NCI-H524 (cell line): ENCODE measurements around the gene TMEM220.
"Not testable (repeated sequence)": the region's sequence is repeated elsewhere in the genome, so short reads cannot be mapped to it uniquely, and the experiment has no call there.

Experiments
- DNase-seq, 2 experiments: peaks; one replicate each; lab custom pipeline; 2025; lab: John Stamatoyannopoulos, UW

TMEM220 gene

DNA sequence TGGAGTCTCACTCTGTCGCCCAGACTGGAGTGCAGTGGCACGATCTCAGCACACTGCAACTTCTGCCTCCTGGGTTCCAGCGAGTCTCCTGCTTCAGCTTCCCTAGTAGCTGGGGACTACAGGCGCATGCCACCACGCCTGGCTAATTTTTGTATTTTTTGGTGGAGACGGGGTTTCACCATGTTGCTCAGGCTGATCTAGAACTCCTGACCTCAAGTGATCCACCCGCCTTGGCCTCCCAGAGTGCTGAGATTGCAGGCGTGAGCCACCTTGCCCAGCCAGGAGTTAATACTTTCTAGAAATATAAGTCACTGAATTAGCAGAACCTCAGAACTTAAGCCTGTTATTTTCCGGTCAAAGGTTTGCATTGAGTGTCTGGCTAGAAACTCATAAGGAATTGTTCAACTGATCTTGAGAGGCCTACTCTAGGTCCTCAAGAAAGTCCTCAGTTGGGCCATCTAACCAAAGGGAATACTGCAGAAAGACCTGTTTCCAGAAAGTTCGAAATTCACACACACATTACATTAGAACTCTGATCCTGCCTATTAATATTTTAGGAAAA lies 1.4 kb downstream of the TMEM220 start:
- DNase-seq, result no peak

DNA sequence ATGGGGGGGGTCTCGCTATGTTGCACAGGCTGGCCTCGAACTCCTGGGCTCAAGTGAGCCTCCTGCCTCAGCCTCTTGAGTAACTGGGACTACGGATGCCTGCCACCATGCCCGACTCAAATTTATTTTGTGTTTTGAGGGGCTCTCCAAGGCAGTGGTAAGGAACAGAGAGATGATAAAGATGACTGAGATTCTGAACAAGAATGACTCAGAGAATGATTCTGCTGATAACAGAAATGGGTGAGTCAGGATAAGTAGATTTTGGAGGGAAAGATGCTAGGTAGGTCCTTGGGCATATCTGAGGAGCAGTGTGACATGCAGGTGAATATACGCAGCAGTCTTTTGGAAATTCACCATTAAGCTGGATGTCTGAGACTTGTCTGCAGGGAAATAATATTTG lies 2.6 kb downstream of the TMEM220 start:
- no peak for DNase-seq

DNA sequence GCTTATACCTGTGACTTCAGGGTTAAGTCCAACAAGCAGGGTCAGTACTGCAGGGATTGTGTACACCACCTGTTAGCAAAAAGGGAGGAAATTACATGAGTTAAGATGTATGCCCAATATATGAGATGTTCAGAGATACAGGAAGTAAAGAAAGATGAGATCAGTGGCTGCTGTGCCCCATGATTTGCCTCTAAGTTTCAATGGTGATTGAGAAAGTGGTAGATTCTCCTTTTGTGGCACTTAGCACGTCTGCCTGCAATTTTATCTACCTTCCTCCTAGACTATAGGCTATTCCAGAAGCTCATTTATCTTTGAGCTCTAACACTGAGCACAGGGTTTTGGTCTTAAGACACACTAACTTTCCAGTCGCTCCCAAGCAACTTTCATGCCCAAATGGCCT lies 3.6 kb downstream of the TMEM220 start:
- DNase-seq, result no peak

DNA sequence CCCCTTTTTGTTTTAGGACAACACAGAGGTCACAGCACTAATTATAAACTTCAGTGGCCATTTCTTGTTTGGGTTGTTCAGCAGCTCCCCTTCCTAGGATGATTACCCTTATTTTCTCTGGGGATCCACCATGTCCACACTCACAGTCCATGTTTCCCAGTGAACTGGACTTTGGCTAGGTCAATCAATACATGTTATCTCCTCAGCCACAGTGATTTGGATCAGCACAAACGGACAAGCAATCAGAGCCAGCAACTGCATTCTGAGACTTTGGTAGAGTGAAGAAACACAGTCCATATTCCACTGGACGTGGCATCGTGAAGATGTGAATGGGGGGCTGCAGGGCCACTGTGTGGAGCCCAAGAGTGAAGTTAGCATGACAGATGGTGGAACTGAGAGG lies 4.6 kb downstream of the TMEM220 start:
- no peak for DNase-seq

DNA sequence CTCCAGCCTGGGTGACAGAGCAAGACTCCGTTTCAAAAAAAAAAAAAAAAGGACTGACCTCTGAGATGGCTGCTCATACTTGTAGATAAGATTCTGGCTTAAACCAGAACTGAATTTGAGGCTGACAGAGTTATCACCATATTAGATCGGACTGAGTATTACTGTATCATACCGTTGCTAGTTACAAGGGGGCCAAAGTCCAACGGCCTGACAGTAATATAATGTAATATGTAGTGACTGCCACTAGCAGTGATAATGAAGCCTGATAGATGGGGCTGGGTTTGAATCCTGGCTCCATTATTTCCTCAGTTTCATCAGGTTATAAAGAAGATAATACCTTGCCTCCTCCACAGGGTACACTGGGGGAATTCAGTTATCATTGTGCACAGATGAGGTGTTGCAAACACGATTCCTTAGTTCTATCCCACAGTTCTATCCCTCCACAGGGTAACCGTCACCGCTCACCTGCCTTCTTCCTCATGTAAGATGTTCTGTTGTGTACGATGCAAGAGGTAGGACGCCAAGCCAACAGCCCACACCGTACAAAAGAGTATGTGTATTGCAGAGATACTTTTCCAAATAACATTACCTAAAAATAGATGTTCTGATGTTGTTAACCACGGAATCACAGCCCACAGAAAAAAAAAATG lies 5.2 kb downstream of the TMEM220 start:
- no peak for DNase-seq

DNA sequence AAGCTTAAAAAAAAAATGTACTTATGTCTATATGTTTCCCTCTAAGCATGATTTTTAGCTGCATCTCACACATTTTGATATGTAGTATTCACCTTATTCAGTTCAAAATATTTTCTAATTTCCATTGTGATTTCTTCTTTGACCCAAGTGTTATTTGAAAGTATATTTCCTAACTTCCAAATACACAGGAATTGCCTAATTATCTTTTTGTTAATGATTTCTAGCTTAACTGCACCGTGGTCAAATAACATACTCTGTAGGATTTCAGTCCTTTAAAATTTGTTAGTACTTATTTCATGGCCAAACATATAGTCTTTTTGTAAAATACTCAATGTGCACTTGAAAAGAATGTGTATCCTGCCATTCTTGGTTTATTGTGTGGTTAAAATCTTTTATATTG lies 11.3 kb downstream of the TMEM220 start:
- no peak for DNase-seq

DNA sequence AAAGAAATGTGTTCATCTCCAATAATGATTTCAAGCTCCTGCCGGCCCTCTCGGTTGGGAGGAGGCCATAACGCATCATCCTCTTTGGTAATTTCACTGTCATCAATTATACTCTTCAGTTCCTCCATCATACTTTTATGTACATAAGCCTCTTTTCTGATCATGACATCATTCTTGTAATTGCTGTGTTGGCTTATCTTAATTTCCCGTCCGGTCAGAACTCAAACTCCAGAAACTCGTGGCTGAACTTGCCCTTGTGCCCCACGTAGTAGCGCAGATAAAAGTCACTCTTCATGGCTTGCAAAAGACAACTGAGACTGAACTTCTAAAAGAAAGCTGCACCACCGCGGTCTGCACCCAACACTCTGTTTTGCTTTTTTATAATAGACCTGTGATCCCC lies 13.6 kb downstream of the TMEM220 start:
- DNase-seq, result no peak

DNA sequence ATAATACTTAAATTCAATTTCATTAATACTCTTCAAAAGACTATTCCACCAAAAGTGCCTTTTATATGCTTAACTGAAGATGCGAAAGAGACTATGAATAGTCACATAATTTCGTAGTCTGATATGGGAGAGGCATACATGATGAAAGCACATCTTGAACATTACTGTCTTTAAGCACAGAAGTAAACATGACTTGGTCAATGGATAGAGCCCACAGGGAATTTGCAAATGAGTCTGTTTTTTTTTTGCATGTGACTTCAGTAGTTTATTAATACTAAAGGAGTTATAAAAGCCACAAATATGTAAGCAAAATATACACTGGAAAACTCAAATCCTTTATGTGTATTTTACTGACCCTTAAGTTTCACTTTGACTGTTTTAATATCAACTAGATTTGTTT lies 16.5 kb downstream of the TMEM220 start:
- DNase-seq, result no peak

DNA sequence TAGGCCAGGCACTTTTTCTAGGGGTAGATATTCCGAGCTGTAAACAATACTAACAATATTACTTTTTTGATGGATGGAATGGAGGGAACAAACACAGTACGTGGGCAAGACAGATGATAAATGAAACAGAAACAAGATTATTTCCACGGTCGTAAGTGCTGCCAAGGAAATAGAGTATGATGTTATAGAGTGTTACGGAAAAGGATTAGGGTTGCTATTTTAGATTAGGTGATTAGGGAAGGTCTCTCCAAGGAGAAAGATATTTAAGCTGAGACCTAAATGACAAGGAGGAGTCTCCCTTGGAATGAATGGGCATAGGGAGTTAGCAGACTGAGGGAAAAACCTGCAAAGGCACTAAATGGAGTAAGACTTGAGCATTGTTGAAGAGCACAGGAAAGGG lies 24.1 kb downstream of the TMEM220 start:
- DNase-seq, result no peak

DNA sequence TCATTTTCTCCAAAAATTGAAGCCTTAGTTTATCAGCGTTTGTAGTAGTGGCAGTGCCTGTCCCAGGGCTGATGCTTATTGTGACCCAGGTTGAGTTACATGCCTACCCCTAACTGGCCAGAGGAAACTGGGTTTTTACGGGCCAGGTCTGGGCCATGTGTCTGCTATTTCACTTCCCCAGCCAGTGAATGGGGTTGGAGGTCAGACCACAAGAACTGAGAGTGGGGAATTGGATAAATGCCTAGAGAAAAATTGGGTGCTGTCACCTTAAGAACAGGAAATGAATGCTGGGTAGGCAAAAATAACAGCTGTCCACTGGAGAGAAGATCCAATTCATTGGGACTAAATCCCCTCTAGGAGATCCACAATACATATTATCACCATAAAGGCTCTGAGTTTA lies 27.2 kb downstream of the TMEM220 start:
- DNase-seq, result peak in 1 of 2 experiments; percentile 20

DNA sequence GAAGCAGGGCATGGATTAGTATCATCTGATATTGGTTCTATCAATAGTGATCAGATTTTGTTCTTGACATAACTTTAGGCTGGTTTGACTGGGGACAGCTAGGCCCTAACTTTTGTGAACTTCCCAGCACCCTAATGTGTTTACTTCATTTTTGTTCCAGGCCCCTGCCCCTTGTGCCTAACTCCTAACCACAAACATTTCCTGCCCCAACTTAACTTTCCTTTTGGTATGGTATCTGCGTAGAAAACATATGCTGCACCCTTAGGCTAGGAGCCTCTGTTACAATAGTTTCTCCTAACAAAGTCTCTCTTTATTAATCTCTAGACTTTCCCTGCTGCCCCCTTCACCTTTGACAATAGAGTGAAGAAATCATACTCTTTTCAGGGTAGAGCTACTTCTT lies 30.0 kb downstream of the TMEM220 start:
- no peak for DNase-seq

DNA sequence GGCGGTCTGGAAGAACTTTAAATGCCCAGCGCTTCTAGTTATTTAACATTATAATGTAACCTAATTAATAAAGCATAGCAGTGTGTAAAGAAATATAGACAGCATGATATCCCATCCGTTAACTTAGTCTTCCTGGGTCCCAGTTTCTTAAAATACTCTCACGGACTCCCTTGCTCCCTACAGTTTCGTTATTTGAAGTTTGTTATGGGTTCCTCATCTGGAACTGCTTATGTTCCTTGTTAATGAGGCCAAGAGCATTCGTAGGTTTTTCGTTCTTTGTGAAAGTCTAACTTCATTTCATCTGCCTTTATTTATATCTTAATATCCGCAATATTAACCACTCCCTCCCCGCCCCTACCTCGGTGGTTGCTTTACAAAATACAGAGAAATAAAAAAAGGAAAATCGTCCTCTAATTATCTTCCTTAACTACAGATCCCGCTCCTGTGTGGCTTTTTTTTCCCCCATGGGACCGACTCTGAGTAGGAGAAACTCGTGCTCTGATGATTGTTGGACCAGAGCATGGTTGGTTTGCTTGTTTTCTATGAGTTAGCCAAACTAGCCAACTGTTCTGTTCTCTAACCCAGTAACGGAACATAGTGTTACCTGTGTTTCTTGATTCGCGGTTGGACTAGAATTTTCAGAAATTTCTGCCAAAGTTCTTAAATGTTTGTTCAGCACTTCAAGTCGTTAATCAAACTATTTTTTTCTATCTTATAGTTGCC lies 31.6 kb downstream of the TMEM220 start:
- no peak for DNase-seq

DNA sequence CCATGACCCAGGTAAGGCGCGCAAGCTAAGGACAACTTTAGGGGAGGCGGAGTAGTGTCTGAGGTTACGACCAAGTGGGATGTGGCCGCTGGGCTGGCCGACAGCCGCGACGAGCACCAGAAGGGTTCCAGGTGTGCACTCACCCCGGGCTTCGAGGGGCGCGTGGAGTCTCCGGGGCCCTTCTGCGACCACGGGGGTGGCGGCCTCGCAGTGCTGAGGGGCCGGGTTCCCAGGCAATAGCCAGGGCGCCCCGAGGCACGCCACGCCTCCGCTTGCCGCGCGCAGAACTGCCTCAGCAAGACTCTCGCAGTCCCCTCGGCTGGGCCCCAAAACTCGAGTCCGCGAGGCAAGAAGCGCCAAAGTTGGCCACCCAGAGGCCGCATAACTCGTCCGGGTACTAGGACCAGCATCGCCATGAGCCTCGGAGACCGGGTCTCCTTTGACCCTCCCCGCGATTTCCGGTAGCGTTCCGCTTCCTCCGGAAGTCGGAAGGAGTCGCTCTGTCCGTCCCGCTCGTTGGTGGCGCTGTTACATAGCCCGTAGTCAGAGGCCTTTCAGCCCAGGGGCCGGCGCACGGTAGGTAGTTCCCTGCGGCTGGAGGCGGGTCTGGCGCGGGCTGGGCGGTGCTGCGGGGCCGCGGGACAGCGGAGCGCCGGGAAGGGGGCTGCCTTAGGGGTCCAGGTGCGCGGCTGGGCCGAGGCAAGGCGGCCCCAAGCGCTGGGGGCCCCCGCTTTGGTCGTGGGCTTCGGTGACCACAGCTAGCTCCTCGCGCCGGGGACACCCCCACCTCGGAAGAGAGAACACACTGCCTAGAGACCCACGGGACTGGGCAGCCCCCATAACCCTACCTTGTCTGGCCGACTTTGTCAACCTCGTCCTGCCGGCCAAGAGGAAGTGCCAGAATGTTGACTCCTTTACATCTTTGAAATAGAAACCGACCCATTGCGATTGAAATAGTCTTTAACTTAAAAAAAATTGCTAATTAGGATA lies 32.4 kb downstream of the TMEM220 start, which contains the start of the genes ADPRM and SCO1:
TSS of gene ADPRM (plus strand) at position 503 of the 990 bp plus-strand sequence. CDS start 7,333 bp downstream, outside the sequence.
TSS of gene SCO1 (minus strand) at position 442 of the 990 bp plus-strand sequence. CDS start at position 416, 26 bp downstream.
- DNase-seq, result peak; percentile 78 to 90

DNA sequence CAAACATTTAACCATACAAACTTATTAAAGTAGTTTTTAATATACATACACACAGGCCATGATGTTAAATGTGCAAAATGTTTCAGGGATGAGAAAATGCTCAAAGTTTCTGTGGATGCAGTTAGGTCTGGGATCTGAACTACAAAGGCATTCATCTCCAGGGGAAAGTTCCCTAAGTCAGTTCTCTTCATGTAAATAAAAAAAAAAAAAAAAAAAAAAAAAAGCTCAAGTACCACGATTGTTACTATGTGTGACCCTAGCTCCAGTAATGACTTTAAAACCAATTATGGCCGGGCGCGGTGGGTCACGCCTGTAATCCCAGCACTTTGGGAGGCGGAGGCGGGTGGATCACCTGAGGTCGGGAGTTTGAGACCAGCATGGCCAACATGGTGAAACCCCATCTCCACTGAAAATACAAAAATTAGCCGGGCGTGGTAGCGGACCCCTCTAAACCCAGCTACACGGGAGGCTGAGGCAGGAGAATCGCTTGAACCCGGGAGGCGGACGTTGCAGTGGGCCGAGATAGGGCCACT lies 33.9 kb downstream of the TMEM220 start:
- not testable (repeated sequence) for DNase-seq

DNA sequence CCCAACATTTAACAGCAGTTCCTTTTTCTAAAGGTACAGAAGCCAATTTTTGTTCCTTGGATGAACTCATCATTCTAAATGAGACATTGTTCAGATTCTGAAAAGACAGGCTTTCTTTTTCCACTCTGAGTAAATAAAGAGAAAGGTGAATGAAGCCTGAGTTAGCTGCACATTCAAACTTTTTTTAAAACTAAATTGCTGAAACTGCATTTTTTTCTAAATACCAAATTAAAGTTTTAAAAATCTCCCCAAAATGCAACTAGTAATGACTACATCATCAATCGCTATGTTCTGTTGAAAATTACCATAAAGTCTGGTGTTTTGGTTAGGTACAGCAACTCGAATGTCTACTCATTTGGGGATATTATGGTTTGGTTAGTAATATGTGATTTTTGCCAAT lies 42.3 kb downstream of the TMEM220 start:
- DNase-seq, result no peak

DNA sequence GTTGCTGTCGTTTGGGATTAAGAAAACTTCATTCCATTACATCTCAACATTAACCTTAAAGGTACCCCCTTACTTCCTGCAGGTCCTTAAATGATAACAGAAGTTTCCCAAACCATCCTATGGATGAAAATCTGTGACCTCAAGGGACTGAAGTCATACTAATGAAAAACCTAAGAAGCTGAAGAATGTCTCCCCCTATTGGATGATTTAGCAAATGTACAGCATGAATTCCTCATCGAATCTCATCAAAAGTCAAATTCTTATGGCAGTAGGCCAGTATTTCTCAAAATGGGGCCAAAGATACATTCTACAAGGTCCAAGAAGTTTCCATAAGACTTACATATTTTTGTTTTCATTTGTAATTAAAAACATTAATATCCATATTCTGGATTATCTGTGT lies 46.0 kb downstream of the TMEM220 start:
- DNase-seq, result peak in 1 of 2 experiments; percentile 45

DNA sequence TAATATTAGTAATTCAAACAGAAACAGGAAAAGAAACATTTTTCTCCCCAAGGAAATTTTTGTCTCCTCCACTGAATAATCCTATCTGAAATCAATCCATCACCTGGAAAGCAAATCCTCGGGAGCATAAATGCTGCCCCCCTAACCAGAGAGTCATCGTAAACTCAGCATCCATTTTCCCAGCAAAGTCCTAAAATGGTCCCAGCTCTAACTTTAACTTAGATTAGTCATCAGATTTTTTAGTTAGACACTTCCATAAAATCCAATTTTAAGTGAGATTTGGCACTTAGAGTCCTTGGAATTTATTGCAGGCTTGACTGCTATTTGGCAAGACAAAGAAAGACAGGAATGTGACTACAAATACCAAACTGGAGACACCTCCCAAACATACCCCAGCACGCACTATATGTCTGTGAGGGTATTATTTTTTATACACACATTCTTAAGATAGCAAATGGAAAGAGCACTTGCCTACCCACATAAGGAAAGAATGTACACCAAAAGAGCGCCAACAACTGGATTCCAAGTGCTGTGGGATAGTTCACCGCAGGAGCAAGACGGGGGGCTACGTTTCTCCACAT lies 47.9 kb downstream of the TMEM220 start:
- no peak for DNase-seq

DNA sequence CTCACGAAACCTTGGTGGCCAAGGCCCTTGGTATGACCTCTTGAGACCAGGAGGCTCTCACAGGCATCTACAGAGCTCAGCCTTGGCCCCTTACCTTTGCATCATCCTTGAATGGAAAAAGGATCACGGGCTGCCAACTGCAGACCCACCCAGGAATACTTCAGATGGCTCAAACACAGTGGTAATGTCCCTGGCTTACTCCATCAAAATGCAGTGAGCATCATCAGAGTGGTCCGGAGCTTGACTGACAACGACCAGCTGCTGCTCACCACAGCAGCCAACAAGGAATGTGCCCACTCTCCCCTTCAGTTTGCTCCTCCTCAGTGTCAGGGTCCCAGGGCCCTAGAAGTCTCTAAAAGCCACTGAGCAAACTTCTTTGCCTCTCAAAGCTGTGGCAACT lies 55.1 kb downstream of the TMEM220 start:
- no peak for DNase-seq

DNA sequence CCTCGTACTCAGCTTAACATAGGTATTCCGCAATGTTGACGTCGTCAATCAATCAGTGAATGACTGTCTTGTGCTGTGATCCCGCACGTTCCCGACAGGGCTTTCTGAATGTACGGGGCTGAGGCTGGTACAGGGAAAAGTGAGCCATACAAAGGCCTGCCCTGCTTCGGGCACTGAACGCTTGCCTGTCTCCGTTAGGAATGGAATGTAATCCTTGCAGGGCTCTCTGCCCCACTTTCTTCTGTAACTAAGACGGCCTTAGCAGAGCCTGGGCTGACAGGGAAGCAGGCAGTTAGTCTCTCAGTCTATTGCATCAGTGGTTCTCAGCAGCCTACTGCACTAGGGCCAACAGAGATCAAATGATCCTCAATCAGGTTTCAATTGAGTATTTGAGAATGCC lies 56.5 kb downstream of the TMEM220 start:
- no peak for DNase-seq

DNA sequence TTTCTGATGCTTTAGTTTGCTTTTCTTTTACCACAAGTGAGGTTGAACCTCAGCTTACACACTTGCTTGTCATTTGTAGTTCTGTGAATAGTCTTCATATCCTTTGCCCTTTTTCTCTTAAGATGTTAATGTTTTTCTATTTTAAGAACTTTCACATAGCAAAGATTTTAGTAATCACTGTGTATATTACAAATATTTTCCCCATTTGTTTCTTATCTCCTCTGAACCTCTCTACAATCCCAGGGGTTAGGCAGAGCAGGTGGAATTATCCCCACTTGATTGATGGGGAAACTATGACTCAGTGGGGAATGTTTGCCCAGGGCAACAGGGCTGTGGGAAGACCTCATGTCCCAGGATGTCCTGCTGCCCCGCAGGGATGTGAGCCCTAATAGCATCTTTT lies 61.0 kb downstream of the TMEM220 start:
- no peak for DNase-seq

DNA sequence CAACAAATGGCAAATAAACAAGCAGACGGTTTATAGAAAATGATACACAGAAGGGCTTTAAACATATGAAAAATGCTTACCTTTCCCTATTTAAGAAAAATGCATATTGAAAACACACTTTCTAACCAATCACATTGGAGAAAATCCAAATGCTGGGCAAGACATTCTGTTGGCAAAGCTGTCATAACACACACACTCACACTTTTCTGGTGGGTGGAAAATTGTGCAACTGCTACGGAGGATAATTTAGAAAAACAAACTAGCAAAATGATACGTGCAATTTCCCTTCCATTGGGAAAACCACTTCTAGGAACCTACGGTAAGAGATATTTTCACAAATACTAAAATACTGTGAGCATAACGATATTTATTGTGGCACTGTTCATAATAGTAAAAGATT lies 62.9 kb downstream of the TMEM220 start:
- no peak for DNase-seq
